Mucosa of rectum (tissue), 2 donors: Measurements from ENCODE around the gene CD160.
"Not testable (repeated sequence)": the region's sequence is repeated elsewhere in the genome, so short reads cannot be mapped to it uniquely, and the experiment has no call there.

ENCODE experiments used
- H3K27ac ChIP-seq, 2 donors: one replicate each; pipeline ENCODE4 v1.7.0; 2013; ENCODE audit warnings: inconsistent platforms in 2 of 2, low read depth in 2 of 2, low read length in 2 of 2
- H3K27me3 ChIP-seq, 2 donors: one replicate each; pipeline ENCODE4 v1.7.0; 2013; ENCODE audit warnings: low read length in 2 of 2; ENCODE audit not compliant: control insufficient read depth in 2 of 2, insufficient read depth in 2 of 2
- H3K36me3 ChIP-seq, 2 donors: one replicate each; pipeline ENCODE4 v1.7.0; 2013; ENCODE audit warnings: low read length in 2 of 2; ENCODE audit not compliant: control insufficient read depth in 2 of 2, insufficient read depth in 2 of 2
- H3K4me1 ChIP-seq, 2 donors: one replicate each; pipeline ENCODE4 v1.7.0; 2013; ENCODE audit warnings: low read length in 2 of 2, mild to moderate bottlenecking in 1 of 2; ENCODE audit not compliant: control insufficient read depth in 2 of 2, insufficient read depth in 2 of 2
- H3K4me3 ChIP-seq, 2 donors: one replicate each; pipeline ENCODE4 v1.7.0; 2013; ENCODE audit warnings: low read length in 2 of 2
- H3K9ac ChIP-seq, 2 donors: one replicate each; pipeline ENCODE4 v1.7.0; 2013; ENCODE audit warnings: low read length in 2 of 2, low read depth in 1 of 2, mild to moderate bottlenecking in 1 of 2
- H3K9me3 ChIP-seq, 2 donors: one replicate each; pipeline ENCODE4 v1.7.0; 2013; ENCODE audit warnings: low read length in 2 of 2; ENCODE audit not compliant: control insufficient read depth in 2 of 2
- donor health status: healthy.
- donor health status: Normal muscosa, but diverticular disease.

CD160 gene

DNA sequence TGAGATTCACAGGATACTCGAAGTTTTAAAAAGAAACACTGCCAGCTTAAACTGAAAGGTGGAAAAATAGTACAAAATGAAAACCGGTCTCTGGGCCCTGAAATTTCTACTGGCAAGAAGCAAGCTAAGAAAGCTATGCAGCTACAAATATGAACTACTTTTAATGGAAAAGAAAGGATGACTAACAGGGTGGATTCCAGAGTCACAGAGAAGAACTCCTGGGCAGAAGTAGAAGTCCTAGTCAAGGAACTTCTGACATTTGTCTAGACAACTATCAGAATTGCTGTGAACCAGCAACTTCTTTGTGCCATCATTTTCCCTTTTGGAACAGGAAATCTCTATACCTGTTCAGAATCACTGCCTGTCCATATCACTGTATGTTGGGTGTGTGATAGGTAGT, 38.1 kb downstream of the CD160 start:
- Histone ChIP-seq H3K4me1 (no peaks in the 10 kb centered on the region), H3K4me3 (no peak overlapping the region), H3K9me3 (no peaks in the 10 kb centered on the region), H3K36me3 (peaks cover 4 to 9% of the 10 kb centered on the region in 2 donors), H3K27ac (no peak overlapping the region), H3K9ac (no peak overlapping the region), H3K27me3 (no peaks in the 10 kb centered on the region)

DNA sequence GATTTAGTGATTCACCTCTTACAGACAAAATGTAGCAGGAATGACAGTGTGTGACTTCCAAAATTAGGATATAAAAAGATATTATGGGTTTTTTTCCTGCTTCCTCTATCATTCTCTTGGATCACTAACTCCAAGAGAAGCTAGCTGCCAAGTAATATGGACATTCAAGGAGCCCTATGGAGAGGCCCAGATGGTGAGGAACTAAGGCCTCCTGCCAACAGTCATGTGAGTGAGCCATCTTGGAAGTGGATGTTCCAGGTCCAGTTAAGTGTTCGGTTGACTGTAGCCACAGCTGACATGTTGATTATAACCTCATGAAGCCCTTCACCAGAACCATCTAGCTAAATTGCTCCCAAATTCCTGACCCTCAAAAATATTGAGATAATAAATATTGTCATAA, 38.8 kb downstream of the CD160 start:
- no peaks in the 10 kb centered on the region for H3K4me1 ChIP-seq

DNA sequence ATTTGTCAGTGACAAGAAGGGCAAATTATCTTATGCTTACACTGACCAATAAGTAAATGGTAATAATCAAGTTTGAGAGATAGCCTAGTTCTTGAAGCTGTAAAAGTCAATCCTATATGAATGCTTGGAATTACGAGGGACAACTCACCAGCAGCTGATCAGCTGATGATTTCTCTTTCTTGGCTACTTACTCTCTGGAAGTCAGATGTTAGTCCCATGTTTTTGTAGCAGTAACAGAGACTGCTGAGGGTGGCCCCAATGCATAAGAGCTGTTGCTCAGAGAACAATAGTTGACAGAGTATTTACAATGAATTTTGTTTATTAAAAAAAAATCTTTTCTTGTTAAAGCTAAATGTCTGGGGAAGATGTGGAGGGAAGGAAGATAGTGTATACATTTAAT, 39.3 kb downstream of the CD160 start:
- no peaks in the 10 kb centered on the region for H3K9me3 ChIP-seq
- peaks cover 3 to 4% of the 10 kb centered on the region in 2 donors for H3K36me3 ChIP-seq
- no peak overlapping the region for H3K4me3 ChIP-seq
- no peaks in the 10 kb centered on the region for H3K4me1 ChIP-seq
- no peaks in the 10 kb centered on the region for H3K27me3 ChIP-seq
- H3K9ac ChIP-seq = no peak overlapping the region
- H3K27ac ChIP-seq = no peak overlapping the region

More for the DNA sequence above, 38.8 kb downstream of the CD160 start:
- Histone ChIP-seq H3K9ac (no peak overlapping the region), H3K9me3 (no peaks in the 10 kb centered on the region), H3K36me3 (peaks cover 4 to 5% of the 10 kb centered on the region in 2 donors), H3K27me3 (no peaks in the 10 kb centered on the region), H3K4me3 (no peak overlapping the region), H3K27ac (no peak overlapping the region)

DNA sequence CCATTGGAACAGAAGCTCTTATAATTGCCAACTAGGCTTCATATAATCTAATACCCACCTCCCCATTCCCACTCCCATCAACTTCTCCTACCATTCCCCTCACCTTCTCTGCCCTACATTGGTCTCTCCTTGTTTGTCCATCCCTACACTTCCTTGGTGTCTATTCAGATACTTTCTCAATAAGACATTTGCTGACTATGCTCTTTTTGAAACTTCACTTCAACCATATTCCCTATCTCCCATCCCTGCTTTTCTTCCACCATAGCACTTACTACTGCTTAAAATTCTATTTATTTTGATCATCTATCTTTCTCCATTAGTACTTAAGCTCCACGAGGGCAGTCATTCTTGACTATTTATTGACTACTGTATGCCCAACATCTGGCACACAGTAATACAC, 40.4 kb downstream of the CD160 start:
- Histone ChIP-seq H3K4me1 (no peaks in the 10 kb centered on the region), H3K36me3 (peaks cover 3 to 4% of the 10 kb centered on the region in 2 donors), H3K4me3 (no peak overlapping the region)

DNA sequence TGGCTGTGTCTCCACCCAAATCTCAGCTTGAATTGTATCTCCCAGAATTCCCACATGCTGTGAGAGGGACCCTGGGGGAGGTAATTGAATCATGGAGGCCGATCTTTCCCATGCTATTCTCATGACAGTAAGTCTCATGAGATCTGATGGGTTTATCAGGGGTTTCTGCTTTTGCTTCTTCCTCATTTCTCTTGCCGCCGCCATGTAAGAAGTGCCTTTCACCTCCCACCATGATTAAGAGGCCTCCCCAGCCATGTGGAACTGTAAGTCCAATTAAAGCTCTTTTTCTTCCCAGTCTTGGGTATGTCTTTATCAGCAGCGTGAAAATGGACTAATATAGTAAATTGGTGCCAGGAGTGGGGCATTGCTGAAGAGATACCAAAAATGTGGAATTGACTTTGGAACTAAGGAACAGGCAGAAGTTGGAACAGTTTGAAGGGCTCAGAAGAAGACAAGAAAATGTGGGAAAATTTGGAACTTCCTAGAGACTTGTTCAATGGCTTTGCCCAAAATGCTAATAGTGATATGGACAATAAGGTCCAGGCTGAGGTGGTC, 41.2 kb downstream of the CD160 start:
- H3K9me3 ChIP-seq, H3K9ac ChIP-seq, H3K36me3 ChIP-seq, H3K27me3 ChIP-seq, H3K4me3 ChIP-seq, H3K27ac ChIP-seq, H3K4me1 ChIP-seq: not testable (repeated sequence)

More for the DNA sequence above, 40.4 kb downstream of the CD160 start:
- Histone ChIP-seq H3K27me3 (no peaks in the 10 kb centered on the region), H3K9ac (no peak overlapping the region), H3K27ac (no peak overlapping the region), H3K9me3 (no peaks in the 10 kb centered on the region)

DNA sequence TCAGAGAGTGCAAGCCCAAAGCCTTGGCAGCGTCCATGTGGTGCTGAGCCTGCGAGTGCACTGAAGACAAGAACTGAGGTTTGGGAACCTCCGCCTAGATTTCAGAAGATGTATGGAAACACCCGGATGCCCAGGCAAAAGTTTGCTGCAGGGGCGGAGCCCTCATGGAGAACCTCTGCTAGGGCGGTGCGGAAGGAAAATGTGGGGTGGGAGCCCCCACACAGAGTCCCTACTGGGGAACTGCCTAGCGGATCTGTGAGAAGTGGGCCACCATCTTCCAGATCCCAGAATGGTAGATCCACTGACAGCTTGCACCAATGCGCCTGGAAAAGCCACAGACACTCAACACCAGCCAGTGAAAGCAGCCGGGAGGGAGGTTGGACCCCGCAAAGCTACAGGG, 42.2 kb downstream of the CD160 start:
- not testable (repeated sequence) for H3K27me3 ChIP-seq, H3K9me3 ChIP-seq, H3K9ac ChIP-seq, H3K36me3 ChIP-seq, H3K27ac ChIP-seq, H3K4me3 ChIP-seq, H3K4me1 ChIP-seq

DNA sequence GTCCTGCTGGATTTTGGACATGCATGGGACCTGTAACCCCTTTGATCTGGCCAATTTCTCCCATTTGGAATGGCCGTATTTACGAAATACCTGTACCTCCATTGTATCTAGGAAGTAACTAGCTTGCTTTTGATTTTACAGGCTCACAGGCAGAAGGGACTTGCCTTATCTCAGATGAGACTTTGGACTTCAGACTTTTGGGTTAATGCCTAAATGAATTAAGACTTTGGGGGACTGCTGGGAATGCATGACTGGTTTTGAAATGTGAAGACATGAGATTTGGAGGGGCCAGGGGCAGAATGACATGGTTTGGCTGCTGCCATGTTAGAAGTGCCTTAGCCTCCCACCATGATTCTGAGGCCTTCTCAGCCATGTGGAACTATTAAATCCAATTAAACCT, 42.7 kb downstream of the CD160 start:
- H3K36me3 ChIP-seq, H3K9ac ChIP-seq, H3K27ac ChIP-seq, H3K4me1 ChIP-seq, H3K4me3 ChIP-seq, H3K9me3 ChIP-seq, H3K27me3 ChIP-seq: not testable (repeated sequence)

DNA sequence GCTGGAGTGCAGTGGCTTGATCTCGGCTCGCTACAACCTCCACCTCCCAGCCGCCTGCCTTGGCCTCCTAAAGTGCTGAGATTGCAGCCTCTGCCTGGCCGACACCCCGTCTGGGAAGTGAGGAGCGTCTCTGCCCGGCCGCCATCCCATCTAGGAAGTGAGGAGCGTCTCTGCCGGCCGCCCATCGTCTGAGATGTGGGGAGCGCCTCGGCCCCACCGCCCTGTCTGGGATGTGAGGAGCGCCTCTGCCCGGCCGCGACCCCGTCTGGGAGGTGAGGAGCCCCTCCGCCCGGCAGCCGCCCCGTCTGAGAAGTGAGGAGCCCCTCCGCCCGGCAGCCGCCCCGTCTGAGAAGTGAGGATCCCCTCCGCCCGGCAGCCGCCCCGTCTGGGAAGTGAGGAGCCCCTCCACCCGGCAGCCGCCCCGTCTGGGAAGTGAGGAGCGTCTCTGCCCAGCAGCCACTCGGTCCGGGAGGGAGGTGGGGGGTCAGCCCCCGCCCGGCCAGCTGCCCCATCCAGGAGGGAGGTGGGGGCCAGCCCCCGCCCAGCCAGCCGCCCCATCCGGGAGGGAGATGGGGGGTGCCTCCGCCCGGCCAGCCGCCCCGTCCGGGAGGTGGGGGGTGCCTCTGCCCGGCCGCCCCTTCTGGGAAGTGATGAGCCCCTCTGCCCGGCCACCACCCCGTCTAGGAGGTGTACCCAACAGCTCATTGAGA, 45.1 kb downstream of the CD160 start:
- H3K9ac ChIP-seq, H3K27me3 ChIP-seq, H3K36me3 ChIP-seq, H3K27ac ChIP-seq, H3K9me3 ChIP-seq, H3K4me1 ChIP-seq, H3K4me3 ChIP-seq: not testable (repeated sequence)

DNA sequence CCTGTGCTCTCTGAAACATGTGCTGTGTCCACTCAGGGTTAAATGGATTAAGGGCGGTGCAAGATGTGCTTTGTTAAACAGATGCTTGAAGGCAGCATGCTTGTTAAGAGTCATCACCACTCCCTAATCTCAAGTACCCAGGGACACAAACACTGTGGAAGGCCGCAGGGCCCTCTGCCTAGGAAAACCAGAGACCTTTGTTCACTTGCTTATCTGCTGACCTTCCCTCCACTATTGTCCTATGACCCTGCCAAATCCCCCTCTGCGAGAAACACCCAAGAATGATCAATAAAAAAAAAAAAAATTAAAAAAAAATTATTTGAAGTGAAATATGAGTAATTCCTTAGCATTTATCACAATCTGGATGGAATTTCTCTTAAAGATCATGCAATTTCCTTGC, 45.8 kb downstream of the CD160 start:
- H3K9me3 ChIP-seq, H3K9ac ChIP-seq, H3K27me3 ChIP-seq, H3K4me3 ChIP-seq, H3K36me3 ChIP-seq, H3K27ac ChIP-seq, H3K4me1 ChIP-seq: not testable (repeated sequence)

DNA sequence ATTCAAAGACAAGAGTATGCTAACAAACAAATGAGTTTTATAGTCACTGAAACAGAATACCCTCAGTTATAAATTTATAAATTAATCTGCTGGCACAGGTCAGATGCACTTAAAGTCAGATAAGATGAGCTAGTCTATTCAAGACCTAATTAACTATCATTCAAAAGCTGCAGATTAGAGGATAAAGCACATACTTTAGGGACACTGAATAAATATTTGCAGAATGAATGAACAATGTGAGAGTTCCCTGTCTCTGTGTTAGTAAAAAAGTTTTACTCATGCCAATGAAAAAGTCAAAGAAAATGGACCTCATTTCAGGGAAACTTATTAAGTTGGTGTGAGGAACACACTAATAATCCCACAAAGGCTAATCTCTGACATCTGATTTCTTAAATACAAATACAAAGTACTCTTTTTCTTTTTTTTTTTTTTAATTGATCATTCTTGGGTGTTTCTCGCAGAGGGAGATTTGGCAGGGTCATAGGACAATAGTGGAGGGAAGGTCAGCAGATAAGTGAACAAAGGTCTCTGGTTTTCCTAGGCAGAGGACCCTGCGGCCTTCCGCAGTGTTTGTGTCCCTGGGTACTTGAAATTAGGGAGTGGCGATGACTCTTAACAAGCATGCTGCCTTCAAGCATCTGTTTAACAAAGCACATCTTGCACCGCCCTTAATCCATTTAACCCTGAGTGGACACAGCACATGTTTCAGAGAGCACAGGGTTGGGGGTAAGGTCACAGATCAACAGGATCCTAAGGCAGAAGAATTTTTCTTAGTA, 46.5 kb downstream of the CD160 start:
- H3K36me3 ChIP-seq = not testable (repeated sequence)

More for the DNA sequence above, 46.5 kb downstream of the CD160 start:
- H3K4me1 ChIP-seq, H3K27me3 ChIP-seq, H3K27ac ChIP-seq, H3K9me3 ChIP-seq, H3K9ac ChIP-seq, H3K4me3 ChIP-seq: not testable (repeated sequence)
